Measurements from ENCODE around the gene IRF5.
A peak's percentile ranks its signal among the peaks of the same experiment; 100 is the strongest.
"Not testable (repeated sequence)": the region's sequence is repeated elsewhere in the genome, so short reads cannot be mapped to it uniquely, and the experiment has no call there.

IRF5 gene

DNA sequence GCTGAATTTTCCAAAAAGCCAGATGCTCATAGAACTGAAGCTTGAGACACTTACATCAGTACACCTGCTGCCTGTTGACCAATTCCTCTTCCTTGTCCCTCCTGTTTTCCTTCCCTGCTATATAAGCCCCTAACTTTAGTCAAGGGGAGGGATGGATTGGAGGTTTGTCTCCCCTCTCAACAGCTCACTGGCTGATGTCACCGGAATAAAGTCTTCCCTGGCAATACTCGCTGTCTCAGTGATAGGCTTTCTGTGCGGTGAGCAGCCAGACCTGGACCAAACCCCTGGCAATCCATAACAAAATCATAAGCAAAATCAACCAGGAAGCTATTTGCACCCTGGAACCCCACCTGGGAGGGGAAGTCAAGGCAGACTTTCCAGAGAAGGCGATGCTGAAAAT lies 929 bp upstream of the IRF5 start:
- H3K36me3 Mint-ChIP-seq (ENCODE audit: low read depth) = peaks cover 2% of the 10 kb centered on the region
- peak overlapping the region; percentile 52 for H3K27ac Mint-ChIP-seq
- peak overlapping the region; percentile 81 for H3K4me3 Mint-ChIP-seq
- no peak for DNase-seq (ENCODE audit: low spot score)
- H3K4me1 Mint-ChIP-seq (ENCODE audit: low read depth) = peaks cover 33% of the 10 kb centered on the region
- no peaks in the 10 kb centered on the region for H3K9me3 Mint-ChIP-seq
- H3K27me3 Mint-ChIP-seq (ENCODE audit: low read depth) = peaks cover 24% of the 10 kb centered on the region

DNA sequence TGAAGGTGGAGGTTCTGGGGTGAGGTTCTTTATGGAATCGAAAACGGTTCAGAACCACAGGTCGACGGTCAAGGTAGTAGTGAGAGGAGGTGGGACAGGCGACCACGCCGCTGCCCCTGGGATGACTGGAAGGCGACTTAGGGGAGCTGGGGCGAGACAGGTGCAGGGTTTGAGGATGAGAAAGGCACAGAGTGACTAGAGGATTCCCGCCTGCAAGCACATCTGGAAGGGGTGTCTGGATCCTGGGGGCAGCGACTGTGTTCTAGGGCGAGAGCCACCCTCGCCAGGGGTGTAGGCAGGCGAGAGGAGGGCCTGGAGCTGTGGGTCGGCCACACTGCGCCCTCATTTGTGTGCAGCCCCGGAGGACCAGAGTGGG lies 468 bp upstream of the IRF5 start:
- peak overlapping the region; percentile 81 for H3K4me3 Mint-ChIP-seq
- H3K4me1 Mint-ChIP-seq (ENCODE audit: low read depth) = peaks cover 33% of the 10 kb centered on the region
- peaks cover 24% of the 10 kb centered on the region for H3K27me3 Mint-ChIP-seq (ENCODE audit: low read depth)
- H3K36me3 Mint-ChIP-seq (ENCODE audit: low read depth) = peaks cover 2% of the 10 kb centered on the region
- no peaks in the 10 kb centered on the region for H3K9me3 Mint-ChIP-seq
- peak overlapping the region; percentile 52 for H3K27ac Mint-ChIP-seq
- no peak for DNase-seq (ENCODE audit: low spot score)

DNA sequence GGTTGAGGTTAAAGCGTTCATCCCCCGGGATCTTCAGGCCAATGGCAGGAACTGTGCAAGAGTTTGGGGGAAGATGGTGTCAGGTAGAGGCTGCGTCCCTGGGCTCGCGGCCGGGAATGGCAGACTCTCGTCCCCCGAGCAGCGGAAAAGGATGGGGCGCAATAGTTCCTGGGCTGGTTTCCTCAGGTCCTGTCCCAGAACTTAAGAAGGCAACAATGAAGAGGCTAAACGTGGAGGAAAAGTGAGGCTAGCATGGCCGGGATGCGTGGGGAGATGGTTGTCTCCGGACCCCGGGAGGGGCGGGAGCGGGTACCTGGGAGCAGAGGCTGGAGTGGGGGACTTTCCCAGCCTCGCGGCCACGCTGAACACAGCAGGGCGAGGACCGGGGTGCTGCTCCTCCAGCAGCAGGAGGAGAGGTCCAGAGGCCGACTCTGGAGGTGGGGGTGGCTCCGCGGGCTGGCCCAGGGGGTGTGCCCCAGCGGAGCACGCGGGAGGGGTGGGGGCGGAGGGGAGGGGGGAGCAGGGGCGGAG lies 882 bp downstream of the IRF5 start:
- Mint-ChIP-seq H3K4me3 (peak overlapping the region; percentile 88), H3K27me3 (ENCODE audit: low read depth) (peaks cover 24% of the 10 kb centered on the region), H3K4me1 (ENCODE audit: low read depth) (peaks cover 24% of the 10 kb centered on the region), H3K27ac (peak overlapping the region; percentile 71), H3K36me3 (ENCODE audit: low read depth) (no peaks in the 10 kb centered on the region), H3K9me3 (no peaks in the 10 kb centered on the region)
- no peak for DNase-seq (ENCODE audit: low spot score)

- Mint-ChIP-seq H3K4me3 (peak overlapping the region; percentile 21), H3K27me3 (ENCODE audit: low read depth) (peaks cover 24% of the 10 kb centered on the region), H3K9me3 (no peaks in the 10 kb centered on the region), H3K27ac (no peak overlapping the region), H3K4me1 (ENCODE audit: low read depth) (peaks cover 24% of the 10 kb centered on the region), H3K36me3 (ENCODE audit: low read depth) (no peaks in the 10 kb centered on the region)
- DNase-seq (ENCODE audit: low spot score) = no peak
Measured at GRCh38 chr7:128939075-128939860, 1.5 kb downstream of the IRF5 start.

GRCh38 chr7:128939861-128940410 lies 2.2 kb downstream of the IRF5 start:
- no peak for DNase-seq (ENCODE audit: low spot score)
- H3K4me1 Mint-ChIP-seq (ENCODE audit: low read depth) = peaks cover 24% of the 10 kb centered on the region
- H3K9me3 Mint-ChIP-seq = no peaks in the 10 kb centered on the region
- H3K27me3 Mint-ChIP-seq (ENCODE audit: low read depth) = peaks cover 24% of the 10 kb centered on the region
- no peak overlapping the region for H3K27ac Mint-ChIP-seq
- peak overlapping the region; percentile 51 for H3K4me3 Mint-ChIP-seq
- H3K36me3 Mint-ChIP-seq (ENCODE audit: low read depth) = no peaks in the 10 kb centered on the region

DNA sequence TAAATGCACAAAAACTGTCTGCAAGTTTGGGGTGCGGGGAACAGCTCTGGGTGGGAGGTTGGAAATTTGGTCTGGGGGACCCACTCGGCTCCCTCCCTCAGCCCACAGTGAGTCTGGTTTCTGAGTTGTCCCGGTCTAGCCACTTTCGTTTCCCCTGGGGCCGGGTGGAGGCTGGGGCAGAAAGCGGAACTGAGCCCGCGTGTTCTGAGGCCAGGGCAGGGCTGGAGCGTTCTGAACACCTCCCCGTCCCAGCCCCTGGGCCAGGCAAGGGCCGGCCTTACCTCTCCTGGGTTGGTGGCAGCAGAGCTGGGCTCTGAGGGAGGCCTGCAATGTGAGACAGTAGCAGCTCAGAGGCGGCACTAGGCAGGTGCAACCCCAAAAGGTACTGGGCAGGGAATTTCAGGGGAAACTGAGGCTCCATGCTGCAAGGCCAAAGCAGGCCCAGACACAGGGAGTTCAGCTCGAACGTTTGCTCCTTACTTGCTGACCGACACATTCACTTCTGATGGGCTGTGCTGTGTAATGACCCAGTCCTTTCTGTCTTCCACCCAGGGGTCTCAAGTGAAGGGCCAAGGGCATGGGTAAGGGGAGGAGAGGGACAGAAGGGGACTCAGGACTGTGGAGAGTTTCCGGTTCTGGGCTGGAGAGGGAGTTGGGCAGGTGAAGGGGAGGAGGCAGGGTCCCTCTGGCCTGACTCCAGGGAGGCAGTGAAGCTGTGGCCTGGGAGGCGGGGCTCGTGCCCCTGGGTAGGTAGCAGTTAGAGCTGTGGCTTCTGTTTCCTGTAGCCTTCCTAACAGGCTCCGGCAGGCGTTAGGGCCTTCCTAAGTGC lies 3.0 kb downstream of the IRF5 start:
- peak overlapping the region; percentile 51 for H3K4me3 Mint-ChIP-seq
- no peaks in the 10 kb centered on the region for H3K9me3 Mint-ChIP-seq
- peaks cover 18% of the 10 kb centered on the region for H3K27me3 Mint-ChIP-seq (ENCODE audit: low read depth)
- H3K36me3 Mint-ChIP-seq (ENCODE audit: low read depth) = no peaks in the 10 kb centered on the region
- H3K27ac Mint-ChIP-seq = no peak overlapping the region
- DNase-seq (ENCODE audit: low spot score) = no peak
- H3K4me1 Mint-ChIP-seq (ENCODE audit: low read depth) = peaks cover 24% of the 10 kb centered on the region

GRCh38 chr7:128941323-128941890 lies 3.7 kb downstream of the IRF5 start:
- Mint-ChIP-seq H3K4me3 (peak overlapping the region; percentile 51), H3K4me1 (ENCODE audit: low read depth) (peaks cover 24% of the 10 kb centered on the region), H3K36me3 (ENCODE audit: low read depth) (no peaks in the 10 kb centered on the region), H3K27me3 (ENCODE audit: low read depth) (peaks cover 15% of the 10 kb centered on the region), H3K27ac (no peak overlapping the region), H3K9me3 (no peaks in the 10 kb centered on the region)
- DNase-seq (ENCODE audit: low spot score) = no peak

GRCh38 chr7:128941946-128942526 lies 4.3 kb downstream of the IRF5 start:
- Mint-ChIP-seq H3K36me3 (ENCODE audit: low read depth) (no peaks in the 10 kb centered on the region), H3K4me3 (no peak overlapping the region), H3K9me3 (no peaks in the 10 kb centered on the region), H3K27ac (no peak overlapping the region), H3K27me3 (ENCODE audit: low read depth) (peaks cover 10% of the 10 kb centered on the region), H3K4me1 (ENCODE audit: low read depth) (peaks cover 22% of the 10 kb centered on the region)
- no peak for DNase-seq (ENCODE audit: low spot score)

DNA sequence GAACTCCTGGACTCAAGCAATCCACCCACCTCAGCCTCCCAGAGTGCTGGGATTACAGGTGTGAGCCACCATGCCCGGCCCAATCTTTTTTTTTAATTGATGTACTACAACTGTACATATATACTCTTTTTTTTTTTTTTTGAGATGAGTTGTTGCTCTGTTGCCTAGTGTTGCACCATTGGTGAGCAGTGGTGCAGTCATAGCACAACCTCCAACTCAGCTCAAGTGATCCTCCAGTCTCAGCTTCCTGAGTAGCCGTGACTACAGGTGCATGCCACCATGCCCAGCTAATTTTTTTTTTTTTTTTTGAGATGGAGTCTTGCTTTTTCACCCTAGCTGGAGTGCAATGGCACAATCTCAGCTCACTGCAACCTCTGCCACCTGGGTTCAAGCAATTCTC lies 5.5 kb downstream of the IRF5 start:
- peaks cover 19% of the 10 kb centered on the region for H3K4me1 Mint-ChIP-seq (ENCODE audit: low read depth)
- H3K4me3 Mint-ChIP-seq; H3K36me3 Mint-ChIP-seq (ENCODE audit: low read depth); H3K27ac Mint-ChIP-seq; DNase-seq (ENCODE audit: low spot score); H3K27me3 Mint-ChIP-seq (ENCODE audit: low read depth); H3K9me3 Mint-ChIP-seq: not testable (repeated sequence)

DNA sequence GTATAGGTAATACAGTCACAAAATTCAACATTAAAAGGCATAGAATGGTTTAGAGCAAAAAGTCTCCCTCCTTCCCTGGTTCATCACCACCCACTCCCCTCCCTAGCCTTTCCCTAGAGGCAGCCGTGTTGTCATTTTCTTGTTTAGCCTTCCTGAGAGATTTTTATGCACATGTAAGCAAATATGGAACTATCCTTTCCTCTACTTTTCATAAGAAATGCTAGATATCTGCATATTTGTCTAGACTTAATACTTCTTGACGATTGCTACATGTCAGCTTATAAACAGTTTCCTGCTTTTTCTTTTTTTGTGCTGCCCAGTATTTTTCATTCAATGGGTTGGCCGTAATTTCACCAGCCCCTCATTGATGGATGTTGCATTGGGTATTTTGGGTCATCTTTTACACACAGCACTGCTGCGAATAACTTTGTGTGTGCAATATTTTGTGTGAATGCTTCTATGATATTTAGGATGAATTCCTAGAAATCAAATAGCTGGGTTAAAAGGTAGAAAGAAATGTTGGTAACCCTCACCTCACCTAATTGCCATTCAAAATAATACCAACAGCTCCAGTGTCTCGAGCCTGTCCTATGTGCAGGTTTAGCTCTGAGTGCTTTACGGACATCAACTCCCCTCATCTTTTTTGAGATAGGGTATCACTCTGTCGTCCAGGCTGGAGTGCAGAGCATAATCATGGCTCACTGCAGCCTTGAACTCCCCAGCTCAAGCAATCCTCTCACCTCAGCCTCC lies 6.9 kb downstream of the IRF5 start:
- H3K9me3 Mint-ChIP-seq = no peaks in the 10 kb centered on the region
- H3K36me3 Mint-ChIP-seq (ENCODE audit: low read depth) = no peaks in the 10 kb centered on the region
- H3K4me3 Mint-ChIP-seq = no peak overlapping the region
- no peaks in the 10 kb centered on the region for H3K27me3 Mint-ChIP-seq (ENCODE audit: low read depth)
- no peak for DNase-seq (ENCODE audit: low spot score)
- no peak overlapping the region for H3K27ac Mint-ChIP-seq
- peaks cover 13% of the 10 kb centered on the region for H3K4me1 Mint-ChIP-seq (ENCODE audit: low read depth)

DNA sequence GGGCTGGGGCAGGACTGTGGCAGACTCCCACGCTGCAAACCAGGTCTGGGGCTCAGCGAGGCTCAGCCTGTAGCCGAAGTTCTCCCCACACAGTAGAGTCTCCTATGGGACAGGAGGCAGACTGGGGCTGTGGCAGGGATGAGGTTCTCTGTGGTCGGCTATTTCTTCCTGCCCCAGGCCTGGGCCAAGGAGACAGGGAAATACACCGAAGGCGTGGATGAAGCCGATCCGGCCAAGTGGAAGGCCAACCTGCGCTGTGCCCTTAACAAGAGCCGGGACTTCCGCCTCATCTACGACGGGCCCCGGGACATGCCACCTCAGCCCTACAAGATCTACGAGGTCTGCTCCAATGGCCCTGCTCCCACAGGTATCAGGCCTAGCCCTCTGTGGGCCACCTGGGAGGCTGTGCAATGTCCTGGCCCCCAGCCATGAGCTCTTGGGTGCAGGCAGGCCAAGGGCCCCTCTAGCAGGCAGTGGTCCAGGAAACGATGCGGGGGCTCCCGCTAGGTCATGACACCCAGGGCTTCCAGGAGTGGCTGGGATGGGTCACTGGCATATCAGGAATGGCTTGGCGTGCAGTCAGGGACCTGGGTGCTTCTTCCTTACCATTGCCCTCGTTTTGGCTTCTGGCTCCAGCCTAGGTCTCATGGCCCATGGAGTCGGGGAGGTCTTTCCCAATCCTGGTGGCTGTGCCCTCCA lies 8.1 kb downstream of the IRF5 start:
- no peak overlapping the region for H3K27ac Mint-ChIP-seq
- H3K4me1 Mint-ChIP-seq (ENCODE audit: low read depth) = peaks cover 7% of the 10 kb centered on the region
- no peak for DNase-seq (ENCODE audit: low spot score)
- no peaks in the 10 kb centered on the region for H3K9me3 Mint-ChIP-seq
- no peak overlapping the region for H3K4me3 Mint-ChIP-seq
- no peaks in the 10 kb centered on the region for H3K27me3 Mint-ChIP-seq (ENCODE audit: low read depth)
- peaks cover 2% of the 10 kb centered on the region for H3K36me3 Mint-ChIP-seq (ENCODE audit: low read depth)

- no peaks in the 10 kb centered on the region for H3K9me3 Mint-ChIP-seq
- no peak overlapping the region for H3K27ac Mint-ChIP-seq
- peaks cover 5% of the 10 kb centered on the region for H3K36me3 Mint-ChIP-seq (ENCODE audit: low read depth)
- no peaks in the 10 kb centered on the region for H3K4me1 Mint-ChIP-seq (ENCODE audit: low read depth)
- H3K4me3 Mint-ChIP-seq = no peak overlapping the region
- no peak for DNase-seq (ENCODE audit: low spot score)
- H3K27me3 Mint-ChIP-seq (ENCODE audit: low read depth) = no peaks in the 10 kb centered on the region
Measured at GRCh38 chr7:128946936-128947830, 9.5 kb downstream of the IRF5 start.
